ENCODE measurements around the gene C17orf113. TPM values are rescaled to one million over a fixed set of nuclear protein-coding genes. Genes with fewer than 3 reads are reported as not detected.

The C17orf113 gene
- total RNA-seq, 1 experiment from 2014 or later: 0.74 TPM

- POLR2A ChIA-PET: no interaction called here
- TF ChIP-seq SIN3A (IDR thresholded peaks at IDR 0.05; ENCODE audit: borderline replicate concordance, insufficient read depth, low read depth, low read length) (no peak), TCF7L2 (IDR thresholded peaks at IDR 0.05; ENCODE audit: low read depth, low read length) (no peak), POLR2AphosphoS5 (IDR thresholded peaks at IDR 0.05; ENCODE audit: low read depth, low read length) (no peak)
- TF ChIP-seq, protein P1, sequence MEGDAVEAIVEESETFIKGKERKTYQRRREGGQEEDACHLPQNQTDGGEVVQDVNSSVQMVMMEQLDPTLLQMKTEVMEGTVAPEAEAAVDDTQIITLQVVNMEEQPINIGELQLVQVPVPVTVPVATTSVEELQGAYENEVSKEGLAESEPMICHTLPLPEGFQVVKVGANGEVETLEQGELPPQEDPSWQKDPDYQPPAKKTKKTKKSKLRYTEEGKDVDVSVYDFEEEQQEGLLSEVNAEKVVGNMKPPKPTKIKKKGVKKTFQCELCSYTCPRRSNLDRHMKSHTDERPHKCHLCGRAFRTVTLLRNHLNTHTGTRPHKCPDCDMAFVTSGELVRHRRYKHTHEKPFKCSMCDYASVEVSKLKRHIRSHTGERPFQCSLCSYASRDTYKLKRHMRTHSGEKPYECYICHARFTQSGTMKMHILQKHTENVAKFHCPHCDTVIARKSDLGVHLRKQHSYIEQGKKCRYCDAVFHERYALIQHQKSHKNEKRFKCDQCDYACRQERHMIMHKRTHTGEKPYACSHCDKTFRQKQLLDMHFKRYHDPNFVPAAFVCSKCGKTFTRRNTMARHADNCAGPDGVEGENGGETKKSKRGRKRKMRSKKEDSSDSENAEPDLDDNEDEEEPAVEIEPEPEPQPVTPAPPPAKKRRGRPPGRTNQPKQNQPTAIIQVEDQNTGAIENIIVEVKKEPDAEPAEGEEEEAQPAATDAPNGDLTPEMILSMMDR (IDR thresholded peaks at IDR 0.05): no peak
- TF ChIP-seq, protein P2, sequence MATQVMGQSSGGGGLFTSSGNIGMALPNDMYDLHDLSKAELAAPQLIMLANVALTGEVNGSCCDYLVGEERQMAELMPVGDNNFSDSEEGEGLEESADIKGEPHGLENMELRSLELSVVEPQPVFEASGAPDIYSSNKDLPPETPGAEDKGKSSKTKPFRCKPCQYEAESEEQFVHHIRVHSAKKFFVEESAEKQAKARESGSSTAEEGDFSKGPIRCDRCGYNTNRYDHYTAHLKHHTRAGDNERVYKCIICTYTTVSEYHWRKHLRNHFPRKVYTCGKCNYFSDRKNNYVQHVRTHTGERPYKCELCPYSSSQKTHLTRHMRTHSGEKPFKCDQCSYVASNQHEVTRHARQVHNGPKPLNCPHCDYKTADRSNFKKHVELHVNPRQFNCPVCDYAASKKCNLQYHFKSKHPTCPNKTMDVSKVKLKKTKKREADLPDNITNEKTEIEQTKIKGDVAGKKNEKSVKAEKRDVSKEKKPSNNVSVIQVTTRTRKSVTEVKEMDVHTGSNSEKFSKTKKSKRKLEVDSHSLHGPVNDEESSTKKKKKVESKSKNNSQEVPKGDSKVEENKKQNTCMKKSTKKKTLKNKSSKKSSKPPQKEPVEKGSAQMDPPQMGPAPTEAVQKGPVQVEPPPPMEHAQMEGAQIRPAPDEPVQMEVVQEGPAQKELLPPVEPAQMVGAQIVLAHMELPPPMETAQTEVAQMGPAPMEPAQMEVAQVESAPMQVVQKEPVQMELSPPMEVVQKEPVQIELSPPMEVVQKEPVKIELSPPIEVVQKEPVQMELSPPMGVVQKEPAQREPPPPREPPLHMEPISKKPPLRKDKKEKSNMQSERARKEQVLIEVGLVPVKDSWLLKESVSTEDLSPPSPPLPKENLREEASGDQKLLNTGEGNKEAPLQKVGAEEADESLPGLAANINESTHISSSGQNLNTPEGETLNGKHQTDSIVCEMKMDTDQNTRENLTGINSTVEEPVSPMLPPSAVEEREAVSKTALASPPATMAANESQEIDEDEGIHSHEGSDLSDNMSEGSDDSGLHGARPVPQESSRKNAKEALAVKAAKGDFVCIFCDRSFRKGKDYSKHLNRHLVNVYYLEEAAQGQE (IDR thresholded peaks at IDR 0.05; ENCODE audit: insufficient read depth in 1 of 2, low read depth in 2 of 2, low read length in 1 of 2): no peak
- Histone ChIP-seq H3K4me1 (ENCODE audit: control insufficient read depth, insufficient read depth, low read length) (no peaks in the 10 kb centered on the region), H3K36me3 (ENCODE audit: control insufficient read depth, insufficient read depth, low read length) (peaks cover 9% of the 10 kb centered on the region), H3K9me3 (ENCODE audit: control insufficient read depth, insufficient read depth, low read depth, low read length) (no peaks in the 10 kb centered on the region), H3K4me3 (ENCODE audit: low read depth in 2 of 2, low read length in 2 of 2) (no peak overlapping the region), H3K27me3 (ENCODE audit: control insufficient read depth, insufficient read depth, low read length) (no peaks in the 10 kb centered on the region), H3K27ac (ENCODE audit: low read length) (no peak overlapping the region)
- in situ Hi-C loops (cut with HindIII; ENCODE audit: low pct_unique_long_range_greater_than_20kb, low sequenced_read_pairs) (no loop called here), intact Hi-C loops (cut with micrococcal nuclease; ENCODE audit: unreplicated experiment) (no loop called here)
- ATAC-seq (no peak), DNase-seq (ENCODE audit: low read depth, low spot score) (no peak)
- CTCF ChIA-PET: no interaction called here
- no TSS peak for BruUV-seq (replicated peaks)
These were observed 60.5 kb downstream of the C17orf113 start for GRCh38 chr17:41989702-41990419.

DNA sequence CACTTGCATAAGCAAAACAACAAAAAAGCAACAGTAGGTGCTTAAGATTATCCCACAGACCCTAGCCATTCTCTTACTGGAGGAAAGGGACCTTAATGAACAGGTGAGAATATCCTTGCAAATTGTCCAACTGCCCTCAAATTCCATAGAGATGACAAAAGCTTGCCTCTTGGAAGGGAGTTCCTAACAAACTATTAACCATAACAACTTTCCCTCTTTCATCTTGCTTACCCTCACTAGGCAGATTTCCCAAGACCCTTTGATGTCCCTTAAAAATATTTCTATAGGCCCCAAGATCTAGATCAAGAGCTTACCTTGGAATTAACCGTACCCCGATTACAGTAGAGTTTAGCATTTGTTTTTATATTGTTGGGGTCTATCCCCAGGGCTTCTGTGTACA, 62.0 kb downstream of the C17orf113 start:
- BruUV-seq (replicated peaks): no TSS peak

More for the DNA sequence above, 62.0 kb downstream of the C17orf113 start:
- no peaks in the 10 kb centered on the region for H3K9me3 ChIP-seq (ENCODE audit: control insufficient read depth, insufficient read depth, low read depth, low read length)
- DNase-seq (ENCODE audit: low read depth, low spot score) (no peak), ATAC-seq (no peak)
- H3K36me3 ChIP-seq (ENCODE audit: control insufficient read depth, insufficient read depth, low read length): peaks cover 9% of the 10 kb centered on the region
- no peak overlapping the region for H3K27ac ChIP-seq (ENCODE audit: low read length)
- no peaks in the 10 kb centered on the region for H3K4me1 ChIP-seq (ENCODE audit: control insufficient read depth, insufficient read depth, low read length)
- H3K4me3 ChIP-seq (ENCODE audit: low read depth in 2 of 2, low read length in 2 of 2): no peak overlapping the region
- intact Hi-C loops (cut with micrococcal nuclease; ENCODE audit: unreplicated experiment): no loop called here
- ChIA-PET POLR2A (no interaction called here), CTCF (no interaction called here)
- no peaks in the 10 kb centered on the region for H3K27me3 ChIP-seq (ENCODE audit: control insufficient read depth, insufficient read depth, low read length)
- in situ Hi-C loops (cut with HindIII; ENCODE audit: low pct_unique_long_range_greater_than_20kb, low sequenced_read_pairs): no loop called here
- TF ChIP-seq, protein P2 (IDR thresholded peaks at IDR 0.05; ENCODE audit: insufficient read depth in 1 of 2, low read depth in 2 of 2, low read length in 1 of 2): no peak
- TF ChIP-seq SIN3A (IDR thresholded peaks at IDR 0.05; ENCODE audit: borderline replicate concordance, insufficient read depth, low read depth, low read length): no peak
- TF ChIP-seq, protein P1 (IDR thresholded peaks at IDR 0.05): no peak
- no peak for TF ChIP-seq TCF7L2 (IDR thresholded peaks at IDR 0.05; ENCODE audit: low read depth, low read length)
- no peak for TF ChIP-seq POLR2AphosphoS5 (IDR thresholded peaks at IDR 0.05; ENCODE audit: low read depth, low read length)

All from Panc1 (cell line).